ENCODE measurements around the gene IFITM1.
"Not testable (repeated sequence)": the region's sequence is repeated elsewhere in the genome, so short reads cannot be mapped to it uniquely, and the experiment has no call there.

DNA sequence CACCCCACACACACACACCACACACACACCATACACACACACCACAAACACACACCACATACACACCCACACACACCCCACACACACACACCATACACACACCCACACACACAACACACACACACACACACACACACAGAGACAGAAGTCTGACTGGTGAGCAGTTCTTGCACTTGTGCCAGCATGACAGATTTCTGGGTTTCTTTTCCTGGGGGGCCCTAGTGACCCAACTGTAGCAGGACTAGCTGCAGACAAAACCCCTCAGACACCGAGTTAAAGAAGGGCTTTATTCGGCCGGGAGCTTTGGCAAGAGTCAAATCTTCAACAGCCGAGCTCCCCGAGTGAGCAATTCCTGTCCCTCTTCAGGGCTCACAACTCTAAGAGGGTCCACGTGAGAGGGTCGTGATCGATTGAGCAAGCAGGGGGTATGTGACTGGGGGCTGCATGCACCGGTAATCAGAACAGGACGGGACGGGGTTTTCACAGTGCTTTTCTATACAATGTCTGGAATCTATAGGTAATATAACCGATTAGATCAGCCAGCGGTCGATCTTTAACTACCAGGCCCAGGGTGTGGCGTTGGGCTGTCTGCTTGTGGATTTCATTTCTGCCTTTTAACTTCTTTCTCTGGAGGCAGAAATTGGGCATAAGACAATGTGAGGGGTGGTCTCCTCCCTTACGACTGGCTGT lies 36.3 kb downstream of the IFITM1 start:
- TF ChIP-seq, protein P1, sequence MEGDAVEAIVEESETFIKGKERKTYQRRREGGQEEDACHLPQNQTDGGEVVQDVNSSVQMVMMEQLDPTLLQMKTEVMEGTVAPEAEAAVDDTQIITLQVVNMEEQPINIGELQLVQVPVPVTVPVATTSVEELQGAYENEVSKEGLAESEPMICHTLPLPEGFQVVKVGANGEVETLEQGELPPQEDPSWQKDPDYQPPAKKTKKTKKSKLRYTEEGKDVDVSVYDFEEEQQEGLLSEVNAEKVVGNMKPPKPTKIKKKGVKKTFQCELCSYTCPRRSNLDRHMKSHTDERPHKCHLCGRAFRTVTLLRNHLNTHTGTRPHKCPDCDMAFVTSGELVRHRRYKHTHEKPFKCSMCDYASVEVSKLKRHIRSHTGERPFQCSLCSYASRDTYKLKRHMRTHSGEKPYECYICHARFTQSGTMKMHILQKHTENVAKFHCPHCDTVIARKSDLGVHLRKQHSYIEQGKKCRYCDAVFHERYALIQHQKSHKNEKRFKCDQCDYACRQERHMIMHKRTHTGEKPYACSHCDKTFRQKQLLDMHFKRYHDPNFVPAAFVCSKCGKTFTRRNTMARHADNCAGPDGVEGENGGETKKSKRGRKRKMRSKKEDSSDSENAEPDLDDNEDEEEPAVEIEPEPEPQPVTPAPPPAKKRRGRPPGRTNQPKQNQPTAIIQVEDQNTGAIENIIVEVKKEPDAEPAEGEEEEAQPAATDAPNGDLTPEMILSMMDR (IDR thresholded peaks at IDR 0.05), result not testable (repeated sequence)
- TF ChIP-seq EZH2phosphoT487, EZH2 (IDR thresholded peaks at IDR 0.05): not testable (repeated sequence)
